Stimulated activated CD8-positive, alpha-beta memory T cell treated with anti-CD3 and anti-CD28 coated beads, Interleukin-15, amount 100 ng/mL, for 1 hour (primary cell): ENCODE results near the gene AXIN1.
A peak's percentile ranks its signal among the peaks of the same experiment; 100 is the strongest.
"Not testable (repeated sequence)": the region's sequence is repeated elsewhere in the genome, so short reads cannot be mapped to it uniquely, and the experiment has no call there.

Experiments
- DNase-seq: peaks from one replicate; pipeline ENCODE4 v3.0.0-alpha.2; 2020; ENCODE audit warnings: low read depth

AXIN1 gene

GRCh38 chr16:381789-382717 is 29.5 kb upstream of the AXIN1 start, which contains the start of gene PGAP6:
PGAP6 (minus strand) TSS chr16:381978; CDS start chr16:381821, 157 bp downstream.
- DNase-seq: peak; percentile 47

GRCh38 chr16:381012-381788 is 28.7 kb upstream of the AXIN1 start:
- DNase-seq: no peak

- DNase-seq: no peak
Observed at GRCh38 chr16:380762-381011, 28.2 kb upstream of the AXIN1 start.

- no peak for DNase-seq
Observed at GRCh38 chr16:379961-380761, 27.6 kb upstream of the AXIN1 start.

GRCh38 chr16:379183-379960 is 26.8 kb upstream of the AXIN1 start:
- no peak for DNase-seq

GRCh38 chr16:378821-379182 is 26.3 kb upstream of the AXIN1 start:
- DNase-seq: no peak

GRCh38 chr16:378113-378820 is 25.7 kb upstream of the AXIN1 start:
- not testable (repeated sequence) for DNase-seq

- no peak for DNase-seq
Observed at GRCh38 chr16:377419-377951, 25.0 kb upstream of the AXIN1 start.

- no peak for DNase-seq
Observed at GRCh38 chr16:376817-377418, 24.4 kb upstream of the AXIN1 start.

- DNase-seq: no peak
Observed at GRCh38 chr16:375927-376816, 23.6 kb upstream of the AXIN1 start.

- no peak for DNase-seq
Observed at GRCh38 chr16:375212-375611, 22.7 kb upstream of the AXIN1 start.

- DNase-seq: no peak
Observed at GRCh38 chr16:374616-374926, 22.0 kb upstream of the AXIN1 start.

- no peak for DNase-seq
Observed at GRCh38 chr16:373848-374615, 21.5 kb upstream of the AXIN1 start.

GRCh38 chr16:373020-373598 is 20.6 kb upstream of the AXIN1 start:
- no peak for DNase-seq

- DNase-seq: no peak
Observed at GRCh38 chr16:372302-372983, 19.9 kb upstream of the AXIN1 start.

- DNase-seq: no peak
Observed at GRCh38 chr16:371515-372301, 19.2 kb upstream of the AXIN1 start.

- DNase-seq: no peak
Observed at GRCh38 chr16:370979-371514, 18.5 kb upstream of the AXIN1 start.
